ENCODE results near the gene TMEM31. TPM values are rescaled to one million over a fixed set of nuclear protein-coding genes. Genes with fewer than 3 reads are reported as not detected.
A peak's percentile ranks its signal among the peaks of the same experiment; 100 is the strongest.

TMEM31 gene
- total and polyA plus RNA-seq, 2 experiments from 2014 or later, result 0.60 TPM; not detected in 1

DNA sequence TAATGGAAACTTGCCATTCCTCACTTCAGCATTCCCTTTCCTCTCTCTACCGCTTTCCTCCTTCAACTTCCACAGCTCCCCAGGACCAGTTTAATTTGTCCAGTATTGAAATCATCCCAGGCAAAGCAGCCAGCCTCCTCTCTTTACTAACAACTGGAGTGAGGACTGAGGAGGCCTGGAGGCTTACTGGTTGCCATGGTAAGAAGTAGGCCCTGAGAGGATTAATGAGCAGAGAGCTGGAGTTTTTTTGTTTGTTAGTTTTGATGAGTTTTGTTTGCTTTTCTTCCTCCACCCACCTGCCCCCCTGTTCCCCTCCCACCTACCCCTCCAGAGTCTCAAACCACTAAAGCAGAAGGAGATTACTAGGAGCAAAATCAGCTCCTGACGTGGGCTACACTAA is 36.5 kb downstream of the TMEM31 start:
- Histone ChIP-seq H3K27me3 (ENCODE audit: insufficient read depth) (no peaks in the 10 kb centered on the region), H3K79me2 (replicated peaks; ENCODE audit: insufficient read depth) (peaks cover 66% of the 10 kb centered on the region), H3K9me2 (ENCODE audit: insufficient read depth) (no peaks in the 10 kb centered on the region), H3K4me3 (no peak overlapping the region), H4K20me1 (replicated peaks; ENCODE audit: insufficient read depth) (peaks cover 13% of the 10 kb centered on the region; the same call in 1 of the 2 replicates), H3F3A (replicated peaks; ENCODE audit: low read depth) (no peaks in the 10 kb centered on the region), H2AFZ (no peak overlapping the region), H3K4me2 (peak overlapping the region; percentile 91; the same call in 1 of the 2 replicates), H3K36me3 (ENCODE audit: insufficient read depth) (peaks cover 9% of the 10 kb centered on the region), H3K4me1 (ENCODE audit: insufficient read depth) (no peaks in the 10 kb centered on the region; the same call in 1 of the 2 replicates), H3K27ac (ENCODE audit: low read depth) (no peak overlapping the region)
- ATAC-seq, result no peak
- TF ChIP-seq, protein P1, sequence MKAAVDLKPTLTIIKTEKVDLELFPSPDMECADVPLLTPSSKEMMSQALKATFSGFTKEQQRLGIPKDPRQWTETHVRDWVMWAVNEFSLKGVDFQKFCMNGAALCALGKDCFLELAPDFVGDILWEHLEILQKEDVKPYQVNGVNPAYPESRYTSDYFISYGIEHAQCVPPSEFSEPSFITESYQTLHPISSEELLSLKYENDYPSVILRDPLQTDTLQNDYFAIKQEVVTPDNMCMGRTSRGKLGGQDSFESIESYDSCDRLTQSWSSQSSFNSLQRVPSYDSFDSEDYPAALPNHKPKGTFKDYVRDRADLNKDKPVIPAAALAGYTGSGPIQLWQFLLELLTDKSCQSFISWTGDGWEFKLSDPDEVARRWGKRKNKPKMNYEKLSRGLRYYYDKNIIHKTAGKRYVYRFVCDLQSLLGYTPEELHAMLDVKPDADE (IDR thresholded peaks at IDR 0.05), result no peak
- TF ChIP-seq CREB1 (CRISPR knock-in tag; IDR thresholded peaks at IDR 0.05; ENCODE audit: low read depth) (no peak), POLR2AphosphoS5 (IDR thresholded peaks at IDR 0.05; ENCODE audit: low read depth) (no peak), ZNF114 (CRISPR knock-in tag; IDR thresholded peaks at IDR 0.05) (no peak), EZH2phosphoT487 (IDR thresholded peaks at IDR 0.05; ENCODE audit: unreplicated experiment) (no peak), STAT1 (IDR thresholded peaks at IDR 0.05; ENCODE audit: unreplicated experiment) (no peak), EZH2 (IDR thresholded peaks at IDR 0.05; ENCODE audit: low read depth, unreplicated experiment) (no peak), ZNF331 (CRISPR knock-in tag; IDR thresholded peaks at IDR 0.05; ENCODE audit: low read depth) (no peak), JUNB (IDR thresholded peaks at IDR 0.05; ENCODE audit: unreplicated experiment) (no peak), NANOG (IDR thresholded peaks at IDR 0.05; ENCODE audit: borderline replicate concordance) (no peak)
- TF ChIP-seq, protein P2, sequence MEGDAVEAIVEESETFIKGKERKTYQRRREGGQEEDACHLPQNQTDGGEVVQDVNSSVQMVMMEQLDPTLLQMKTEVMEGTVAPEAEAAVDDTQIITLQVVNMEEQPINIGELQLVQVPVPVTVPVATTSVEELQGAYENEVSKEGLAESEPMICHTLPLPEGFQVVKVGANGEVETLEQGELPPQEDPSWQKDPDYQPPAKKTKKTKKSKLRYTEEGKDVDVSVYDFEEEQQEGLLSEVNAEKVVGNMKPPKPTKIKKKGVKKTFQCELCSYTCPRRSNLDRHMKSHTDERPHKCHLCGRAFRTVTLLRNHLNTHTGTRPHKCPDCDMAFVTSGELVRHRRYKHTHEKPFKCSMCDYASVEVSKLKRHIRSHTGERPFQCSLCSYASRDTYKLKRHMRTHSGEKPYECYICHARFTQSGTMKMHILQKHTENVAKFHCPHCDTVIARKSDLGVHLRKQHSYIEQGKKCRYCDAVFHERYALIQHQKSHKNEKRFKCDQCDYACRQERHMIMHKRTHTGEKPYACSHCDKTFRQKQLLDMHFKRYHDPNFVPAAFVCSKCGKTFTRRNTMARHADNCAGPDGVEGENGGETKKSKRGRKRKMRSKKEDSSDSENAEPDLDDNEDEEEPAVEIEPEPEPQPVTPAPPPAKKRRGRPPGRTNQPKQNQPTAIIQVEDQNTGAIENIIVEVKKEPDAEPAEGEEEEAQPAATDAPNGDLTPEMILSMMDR (conservative IDR thresholded peaks at IDR 0.05; ENCODE audit: low read depth in 2 of 2), result no peak
- TF ChIP-seq, protein P3, sequence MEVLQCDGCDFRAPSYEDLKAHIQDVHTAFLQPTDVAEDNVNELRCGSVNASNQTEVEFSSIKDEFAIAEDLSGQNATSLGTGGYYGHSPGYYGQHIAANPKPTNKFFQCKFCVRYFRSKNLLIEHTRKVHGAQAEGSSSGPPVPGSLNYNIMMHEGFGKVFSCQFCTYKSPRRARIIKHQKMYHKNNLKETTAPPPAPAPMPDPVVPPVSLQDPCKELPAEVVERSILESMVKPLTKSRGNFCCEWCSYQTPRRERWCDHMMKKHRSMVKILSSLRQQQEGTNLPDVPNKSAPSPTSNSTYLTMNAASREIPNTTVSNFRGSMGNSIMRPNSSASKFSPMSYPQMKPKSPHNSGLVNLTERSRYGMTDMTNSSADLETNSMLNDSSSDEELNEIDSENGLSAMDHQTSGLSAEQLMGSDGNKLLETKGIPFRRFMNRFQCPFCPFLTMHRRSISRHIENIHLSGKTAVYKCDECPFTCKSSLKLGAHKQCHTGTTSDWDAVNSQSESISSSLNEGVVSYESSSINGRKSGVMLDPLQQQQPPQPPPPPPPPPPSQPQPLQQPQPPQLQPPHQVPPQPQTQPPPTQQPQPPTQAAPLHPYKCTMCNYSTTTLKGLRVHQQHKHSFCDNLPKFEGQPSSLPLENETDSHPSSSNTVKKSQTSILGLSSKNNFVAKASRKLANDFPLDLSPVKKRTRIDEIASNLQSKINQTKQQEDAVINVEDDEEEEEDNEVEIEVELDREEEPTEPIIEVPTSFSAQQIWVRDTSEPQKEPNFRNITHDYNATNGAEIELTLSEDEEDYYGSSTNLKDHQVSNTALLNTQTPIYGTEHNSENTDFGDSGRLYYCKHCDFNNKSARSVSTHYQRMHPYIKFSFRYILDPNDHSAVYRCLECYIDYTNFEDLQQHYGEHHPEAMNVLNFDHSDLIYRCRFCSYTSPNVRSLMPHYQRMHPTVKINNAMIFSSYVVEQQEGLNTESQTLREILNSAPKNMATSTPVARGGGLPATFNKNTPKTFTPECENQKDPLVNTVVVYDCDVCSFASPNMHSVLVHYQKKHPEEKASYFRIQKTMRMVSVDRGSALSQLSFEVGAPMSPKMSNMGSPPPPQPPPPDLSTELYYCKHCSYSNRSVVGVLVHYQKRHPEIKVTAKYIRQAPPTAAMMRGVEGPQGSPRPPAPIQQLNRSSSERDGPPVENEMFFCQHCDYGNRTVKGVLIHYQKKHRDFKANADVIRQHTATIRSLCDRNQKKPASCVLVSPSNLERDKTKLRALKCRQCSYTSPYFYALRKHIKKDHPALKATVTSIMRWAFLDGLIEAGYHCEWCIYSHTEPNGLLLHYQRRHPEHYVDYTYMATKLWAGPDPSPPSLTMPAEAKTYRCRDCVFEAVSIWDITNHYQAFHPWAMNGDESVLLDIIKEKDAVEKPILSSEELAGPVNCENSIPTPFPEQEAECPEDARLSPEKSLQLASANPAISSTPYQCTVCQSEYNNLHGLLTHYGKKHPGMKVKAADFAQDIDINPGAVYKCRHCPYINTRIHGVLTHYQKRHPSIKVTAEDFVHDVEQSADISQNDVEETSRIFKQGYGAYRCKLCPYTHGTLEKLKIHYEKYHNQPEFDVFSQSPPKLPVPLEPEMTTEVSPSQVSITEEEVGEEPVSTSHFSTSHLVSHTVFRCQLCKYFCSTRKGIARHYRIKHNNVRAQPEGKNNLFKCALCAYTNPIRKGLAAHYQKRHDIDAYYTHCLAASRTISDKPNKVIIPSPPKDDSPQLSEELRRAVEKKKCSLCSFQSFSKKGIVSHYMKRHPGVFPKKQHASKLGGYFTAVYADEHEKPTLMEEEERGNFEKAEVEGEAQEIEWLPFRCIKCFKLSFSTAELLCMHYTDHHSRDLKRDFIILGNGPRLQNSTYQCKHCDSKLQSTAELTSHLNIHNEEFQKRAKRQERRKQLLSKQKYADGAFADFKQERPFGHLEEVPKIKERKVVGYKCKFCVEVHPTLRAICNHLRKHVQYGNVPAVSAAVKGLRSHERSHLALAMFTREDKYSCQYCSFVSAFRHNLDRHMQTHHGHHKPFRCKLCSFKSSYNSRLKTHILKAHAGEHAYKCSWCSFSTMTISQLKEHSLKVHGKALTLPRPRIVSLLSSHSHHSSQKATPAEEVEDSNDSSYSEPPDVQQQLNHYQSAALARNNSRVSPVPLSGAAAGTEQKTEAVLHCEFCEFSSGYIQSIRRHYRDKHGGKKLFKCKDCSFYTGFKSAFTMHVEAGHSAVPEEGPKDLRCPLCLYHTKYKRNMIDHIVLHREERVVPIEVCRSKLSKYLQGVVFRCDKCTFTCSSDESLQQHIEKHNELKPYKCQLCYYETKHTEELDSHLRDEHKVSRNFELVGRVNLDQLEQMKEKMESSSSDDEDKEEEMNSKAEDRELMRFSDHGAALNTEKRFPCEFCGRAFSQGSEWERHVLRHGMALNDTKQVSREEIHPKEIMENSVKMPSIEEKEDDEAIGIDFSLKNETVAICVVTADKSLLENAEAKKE (CRISPR knock-in tag; IDR thresholded peaks at IDR 0.05), result no peak
- TF ChIP-seq, protein P4, sequence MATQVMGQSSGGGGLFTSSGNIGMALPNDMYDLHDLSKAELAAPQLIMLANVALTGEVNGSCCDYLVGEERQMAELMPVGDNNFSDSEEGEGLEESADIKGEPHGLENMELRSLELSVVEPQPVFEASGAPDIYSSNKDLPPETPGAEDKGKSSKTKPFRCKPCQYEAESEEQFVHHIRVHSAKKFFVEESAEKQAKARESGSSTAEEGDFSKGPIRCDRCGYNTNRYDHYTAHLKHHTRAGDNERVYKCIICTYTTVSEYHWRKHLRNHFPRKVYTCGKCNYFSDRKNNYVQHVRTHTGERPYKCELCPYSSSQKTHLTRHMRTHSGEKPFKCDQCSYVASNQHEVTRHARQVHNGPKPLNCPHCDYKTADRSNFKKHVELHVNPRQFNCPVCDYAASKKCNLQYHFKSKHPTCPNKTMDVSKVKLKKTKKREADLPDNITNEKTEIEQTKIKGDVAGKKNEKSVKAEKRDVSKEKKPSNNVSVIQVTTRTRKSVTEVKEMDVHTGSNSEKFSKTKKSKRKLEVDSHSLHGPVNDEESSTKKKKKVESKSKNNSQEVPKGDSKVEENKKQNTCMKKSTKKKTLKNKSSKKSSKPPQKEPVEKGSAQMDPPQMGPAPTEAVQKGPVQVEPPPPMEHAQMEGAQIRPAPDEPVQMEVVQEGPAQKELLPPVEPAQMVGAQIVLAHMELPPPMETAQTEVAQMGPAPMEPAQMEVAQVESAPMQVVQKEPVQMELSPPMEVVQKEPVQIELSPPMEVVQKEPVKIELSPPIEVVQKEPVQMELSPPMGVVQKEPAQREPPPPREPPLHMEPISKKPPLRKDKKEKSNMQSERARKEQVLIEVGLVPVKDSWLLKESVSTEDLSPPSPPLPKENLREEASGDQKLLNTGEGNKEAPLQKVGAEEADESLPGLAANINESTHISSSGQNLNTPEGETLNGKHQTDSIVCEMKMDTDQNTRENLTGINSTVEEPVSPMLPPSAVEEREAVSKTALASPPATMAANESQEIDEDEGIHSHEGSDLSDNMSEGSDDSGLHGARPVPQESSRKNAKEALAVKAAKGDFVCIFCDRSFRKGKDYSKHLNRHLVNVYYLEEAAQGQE (IDR thresholded peaks at IDR 0.05; ENCODE audit: unreplicated experiment), result no peak
- H3K27ac Mint-ChIP-seq, result no peak overlapping the region
- H3K9me3 Mint-ChIP-seq, result no peaks in the 10 kb centered on the region
- H3K4me3 Mint-ChIP-seq, result 0 out of 3 replicates have a peak overlapping the region, but pooled peaks have one; percentile 32
- peaks cover 22% of the 10 kb centered on the region for H3K4me1 Mint-ChIP-seq
- H3K27me3 Mint-ChIP-seq (ENCODE audit: insufficient read depth, low read depth, poor library complexity), result peaks cover 5% of the 10 kb centered on the region
- peaks cover 51% of the 10 kb centered on the region for H3K36me3 Mint-ChIP-seq (ENCODE audit: low read depth)
- DNase-seq (ENCODE audit: low spot score), result no peak

All from GM23338 (cell line).